GM20000 (cell line): ENCODE measurements around the gene LIPE.
A peak's percentile ranks its signal among the peaks of the same experiment; 100 is the strongest.

Experiments used
- DNase-seq: peaks from one replicate; pipeline ENCODE4 v3.0.0; 2012; ENCODE audit warnings: low spot score
- TF ChIP-seq, protein P1 (sequence below): IDR thresholded peaks from 2 replicates; pipeline ENCODE4 v1.5.1; 2012; ENCODE audit warnings: mild to moderate bottlenecking, control low read depth; ENCODE audit errors: extremely low read depth, missing control alignments

LIPE gene

GRCh38 chr19:42389899-42390298 lies 37.3 kb downstream of the LIPE start, which contains the start of gene CNFN:
Gene CNFN, minus strand, starts transcription at chr19:42390297. Its CDS starts 1,260 bp downstream, at chr19:42389037.
- DNase-seq = no peak
- TF ChIP-seq, protein P1, sequence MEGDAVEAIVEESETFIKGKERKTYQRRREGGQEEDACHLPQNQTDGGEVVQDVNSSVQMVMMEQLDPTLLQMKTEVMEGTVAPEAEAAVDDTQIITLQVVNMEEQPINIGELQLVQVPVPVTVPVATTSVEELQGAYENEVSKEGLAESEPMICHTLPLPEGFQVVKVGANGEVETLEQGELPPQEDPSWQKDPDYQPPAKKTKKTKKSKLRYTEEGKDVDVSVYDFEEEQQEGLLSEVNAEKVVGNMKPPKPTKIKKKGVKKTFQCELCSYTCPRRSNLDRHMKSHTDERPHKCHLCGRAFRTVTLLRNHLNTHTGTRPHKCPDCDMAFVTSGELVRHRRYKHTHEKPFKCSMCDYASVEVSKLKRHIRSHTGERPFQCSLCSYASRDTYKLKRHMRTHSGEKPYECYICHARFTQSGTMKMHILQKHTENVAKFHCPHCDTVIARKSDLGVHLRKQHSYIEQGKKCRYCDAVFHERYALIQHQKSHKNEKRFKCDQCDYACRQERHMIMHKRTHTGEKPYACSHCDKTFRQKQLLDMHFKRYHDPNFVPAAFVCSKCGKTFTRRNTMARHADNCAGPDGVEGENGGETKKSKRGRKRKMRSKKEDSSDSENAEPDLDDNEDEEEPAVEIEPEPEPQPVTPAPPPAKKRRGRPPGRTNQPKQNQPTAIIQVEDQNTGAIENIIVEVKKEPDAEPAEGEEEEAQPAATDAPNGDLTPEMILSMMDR = no peak

- no peak for DNase-seq
Observed at GRCh38 chr19:42388851-42389489, 38.2 kb downstream of the LIPE start.

DNA sequence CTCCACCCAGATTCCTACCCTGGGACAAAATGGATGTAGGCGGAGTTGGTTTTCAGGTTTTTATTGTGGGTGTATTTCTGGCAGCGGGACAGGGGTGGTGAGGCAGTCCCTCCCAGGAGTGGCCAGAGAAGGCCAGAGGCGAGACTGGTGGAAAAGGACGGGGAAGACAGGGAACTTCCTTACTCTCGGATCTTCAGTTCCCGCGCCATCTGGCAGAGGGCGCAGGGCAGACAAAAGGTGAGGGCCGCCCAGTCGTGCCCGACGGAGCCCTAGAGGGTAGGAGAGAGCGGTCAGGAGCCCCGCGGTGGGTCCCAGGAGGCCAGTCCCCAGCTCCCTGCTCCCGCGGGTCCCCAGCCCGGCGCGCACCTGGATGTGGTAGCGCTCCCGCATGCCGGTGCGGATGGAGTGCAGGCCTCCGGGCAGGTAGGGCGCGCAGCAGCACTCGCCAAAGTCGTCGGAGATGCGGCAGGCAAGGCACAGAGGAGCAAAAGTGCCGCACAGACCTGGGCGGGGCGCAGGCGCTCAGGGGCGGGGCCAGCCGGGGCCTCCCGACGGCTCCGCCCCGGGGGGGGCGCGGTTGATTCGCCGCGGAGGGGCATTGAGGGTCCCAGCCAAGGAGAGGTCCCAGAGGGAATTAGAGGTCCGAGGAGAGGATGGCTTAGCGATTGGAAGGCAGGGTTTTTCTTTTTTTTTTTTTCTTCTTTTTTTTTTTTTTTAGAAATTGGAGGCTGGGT lies 40.0 kb downstream of the LIPE start:
- TF ChIP-seq, protein P1 = peak; percentile 22
- DNase-seq = peak; percentile 83

More at GRCh38 chr19:42388851-42389489, 38.2 kb downstream of the LIPE start:
- TF ChIP-seq, protein P1 = no peak

- DNase-seq = no peak
- TF ChIP-seq, protein P1 = no peak
Observed at GRCh38 chr19:42380155-42380554, 47.0 kb downstream of the LIPE start.

- TF ChIP-seq, protein P1 = no peak
- DNase-seq = no peak
Observed at GRCh38 chr19:42378225-42379215, 48.7 kb downstream of the LIPE start.

GRCh38 chr19:42376177-42376555 lies 51.0 kb downstream of the LIPE start:
- TF ChIP-seq, protein P1 = no peak
- DNase-seq = no peak
